ENCODE data around the gene DMD. TPM values are rescaled to one million over a fixed set of nuclear protein-coding genes. Genes with fewer than 3 reads are reported as not detected.
"Not testable (repeated sequence)": the region's sequence is repeated elsewhere in the genome, so short reads cannot be mapped to it uniquely, and the experiment has no call there.

DMD gene
- total RNA-seq, 1 donor from 2014 or later: 61.6 TPM

DNA sequence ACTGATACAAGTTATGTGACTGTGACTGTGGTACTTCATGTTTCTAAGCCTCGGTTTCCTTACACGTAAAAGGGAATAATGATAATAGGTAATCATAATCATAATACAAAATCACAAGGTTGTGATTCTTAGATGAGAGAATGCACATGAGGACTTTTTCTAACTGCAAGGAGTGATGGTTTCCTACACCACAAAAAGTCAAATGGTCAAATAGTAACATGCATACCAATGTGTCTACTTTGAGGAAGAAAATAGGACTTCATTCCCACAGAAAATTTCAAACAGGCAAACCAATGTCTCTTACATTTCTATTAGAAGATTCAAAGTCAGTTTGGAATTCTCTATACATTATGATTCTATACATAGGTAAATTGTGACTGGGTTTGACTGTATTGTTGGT lies 1770.8 kb downstream of the DMD start:
- no peak for DNase-seq (ENCODE audit: low spot score)

DNA sequence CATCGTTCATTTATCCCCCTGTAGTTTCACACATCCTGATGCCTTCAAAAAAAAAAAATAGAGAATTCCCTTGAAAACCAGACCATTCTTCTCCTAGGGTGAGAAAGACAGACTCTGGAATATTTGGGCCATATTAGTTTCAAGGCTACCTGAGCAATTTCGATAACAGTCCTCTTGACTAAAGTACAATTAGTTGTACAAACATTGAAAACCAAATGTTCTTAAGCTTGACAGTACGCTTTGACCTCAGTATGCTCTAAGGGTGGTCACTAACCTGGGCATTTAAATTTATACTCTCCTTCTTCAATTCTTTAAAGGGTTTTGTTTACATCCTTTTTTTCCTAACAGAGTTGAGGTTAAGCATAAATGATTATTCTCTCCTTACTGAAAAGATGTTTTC lies 1774.9 kb downstream of the DMD start:
- DNase-seq (ENCODE audit: low spot score): no peak

- no peak for DNase-seq (ENCODE audit: low spot score)
Measured at GRCh38 chrX:31435592-31435991, 1775.8 kb downstream of the DMD start.

DNA sequence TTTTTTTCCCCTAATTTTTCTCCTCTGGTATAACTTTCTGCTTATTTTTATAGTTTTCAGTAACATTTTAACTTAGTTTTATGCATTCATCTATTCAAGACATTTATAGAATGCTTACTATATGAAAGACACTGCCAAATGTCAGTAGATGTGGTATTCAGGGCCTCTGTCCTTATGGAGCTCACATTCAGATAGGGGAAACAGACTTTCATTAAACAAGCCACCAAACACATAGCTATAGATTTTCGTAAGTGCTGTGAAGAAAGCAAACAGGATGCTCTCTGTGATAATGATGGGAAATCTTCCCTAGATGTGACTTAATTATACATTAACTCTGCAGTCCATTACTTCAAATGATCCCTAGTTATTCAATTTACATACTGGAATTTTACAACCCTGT lies 1777.5 kb downstream of the DMD start:
- DNase-seq (ENCODE audit: low spot score): no peak

DNA sequence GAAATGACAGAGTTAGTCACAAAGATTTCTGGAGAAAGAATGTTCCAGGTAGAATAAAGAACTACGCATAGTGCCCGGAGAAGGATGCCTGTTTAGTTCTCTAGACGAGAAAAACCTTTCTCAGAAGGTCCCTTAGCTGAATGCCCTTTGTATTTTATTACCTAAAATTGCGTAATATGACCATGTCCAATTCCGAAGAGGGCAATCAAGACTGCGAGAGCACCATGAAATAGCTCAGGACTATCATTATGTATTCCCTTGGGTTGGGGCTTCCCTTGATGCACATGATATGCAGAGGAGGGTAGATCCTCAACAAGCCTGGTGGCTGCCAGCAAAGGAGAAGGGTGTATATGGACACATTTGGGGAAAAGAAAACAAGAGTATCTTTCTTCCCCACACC lies 1781.4 kb downstream of the DMD start:
- no peak for DNase-seq (ENCODE audit: low spot score)

DNA sequence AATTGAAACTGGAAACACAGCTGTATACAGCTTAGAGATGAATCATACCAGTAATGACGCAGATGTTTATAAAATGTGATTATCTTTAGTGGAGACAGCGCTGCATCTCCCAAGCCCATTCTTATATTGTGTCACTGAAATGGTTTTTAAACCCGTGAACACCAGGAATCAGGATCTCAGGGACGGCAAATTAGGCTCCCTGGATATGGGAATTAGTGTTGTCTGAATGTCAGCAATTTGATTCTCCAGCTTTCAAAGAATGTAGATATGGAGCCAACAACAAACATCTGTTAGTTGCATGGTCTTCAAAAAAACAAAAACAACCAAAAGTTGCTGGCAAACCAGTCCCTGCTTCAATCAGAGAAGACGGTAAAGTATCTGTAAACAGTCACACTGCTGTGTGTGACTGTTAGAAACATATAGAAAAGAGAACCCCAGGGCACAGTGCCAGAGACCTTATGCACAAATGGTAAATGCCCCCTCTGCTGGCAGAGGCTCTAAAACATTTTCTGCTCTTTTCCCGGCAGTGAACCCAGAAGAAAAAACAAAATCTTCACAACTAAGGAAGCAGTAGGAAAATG lies 1787.7 kb downstream of the DMD start:
- no peak for DNase-seq (ENCODE audit: low spot score)

DNA sequence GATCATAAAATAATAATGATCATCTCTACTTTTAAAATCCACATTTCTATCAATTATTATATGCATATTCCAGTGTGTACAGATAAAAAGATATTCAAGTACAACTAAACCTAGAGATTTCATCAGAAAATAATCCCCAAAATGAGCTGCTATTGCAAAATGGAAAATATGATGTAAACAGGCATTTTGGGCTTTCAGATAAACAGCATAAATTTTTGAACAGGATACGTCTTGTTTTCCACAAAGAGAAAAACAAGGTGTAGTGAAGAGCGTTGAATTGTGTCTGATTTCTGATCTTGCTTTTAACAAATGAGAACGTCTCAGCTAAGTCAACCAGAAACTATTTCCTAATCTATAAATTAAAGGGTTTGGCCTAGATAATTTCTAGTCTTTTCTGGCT lies 1789.9 kb downstream of the DMD start:
- DNase-seq (ENCODE audit: low spot score): no peak

DNA sequence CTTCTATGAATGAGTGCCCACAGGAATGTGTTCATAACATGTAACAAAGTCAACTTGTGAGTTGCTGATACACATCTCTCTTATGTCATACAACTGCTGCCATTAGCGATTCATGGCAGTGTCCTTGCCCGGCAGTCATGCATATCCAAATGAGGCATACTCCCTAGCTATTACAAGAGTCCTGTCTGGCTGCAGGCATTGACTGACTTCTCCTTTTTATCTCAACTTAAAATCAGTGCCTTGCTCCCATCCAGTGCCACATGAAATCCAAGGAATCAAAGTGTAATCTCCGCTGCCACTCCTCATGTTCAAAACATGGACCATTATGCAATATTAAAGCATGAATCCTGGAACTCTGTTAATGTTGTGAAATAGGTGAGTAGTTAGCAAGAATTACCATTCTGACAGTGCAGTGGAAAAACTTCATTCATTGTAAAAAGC lies 1790.6 kb downstream of the DMD start:
- no peak for DNase-seq (ENCODE audit: low spot score)

DNA sequence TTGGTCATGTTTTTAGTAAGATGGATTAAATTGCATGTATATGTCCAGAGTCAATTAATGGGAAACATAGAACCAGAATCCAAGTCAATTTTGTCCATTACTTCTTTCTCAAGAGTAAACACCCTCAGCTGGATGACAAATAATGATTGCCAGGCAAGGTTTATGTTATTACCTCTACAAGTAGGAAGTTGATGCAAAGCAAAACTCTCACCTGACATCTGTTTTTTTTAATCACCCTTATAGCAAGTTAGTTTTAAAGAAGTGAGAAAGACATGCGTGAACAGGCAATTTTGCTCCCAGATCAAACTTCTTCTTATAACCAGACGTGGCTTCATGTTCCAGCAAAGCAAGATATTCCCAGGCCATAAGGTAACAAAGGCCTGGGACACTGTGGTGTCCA lies 1791.0 kb downstream of the DMD start:
- DNase-seq (ENCODE audit: low spot score): no peak

- DNase-seq (ENCODE audit: low spot score): no peak
Measured at GRCh38 chrX:31397119-31397518, 1814.2 kb downstream of the DMD start.

- DNase-seq (ENCODE audit: low spot score): no peak
Measured at GRCh38 chrX:31392513-31392912, 1818.8 kb downstream of the DMD start.

- no peak for DNase-seq (ENCODE audit: low spot score)
Measured at GRCh38 chrX:31388946-31389345, 1822.4 kb downstream of the DMD start.

GRCh38 chrX:31384471-31384870 lies 1826.9 kb downstream of the DMD start:
- DNase-seq (ENCODE audit: low spot score): no peak

DNA sequence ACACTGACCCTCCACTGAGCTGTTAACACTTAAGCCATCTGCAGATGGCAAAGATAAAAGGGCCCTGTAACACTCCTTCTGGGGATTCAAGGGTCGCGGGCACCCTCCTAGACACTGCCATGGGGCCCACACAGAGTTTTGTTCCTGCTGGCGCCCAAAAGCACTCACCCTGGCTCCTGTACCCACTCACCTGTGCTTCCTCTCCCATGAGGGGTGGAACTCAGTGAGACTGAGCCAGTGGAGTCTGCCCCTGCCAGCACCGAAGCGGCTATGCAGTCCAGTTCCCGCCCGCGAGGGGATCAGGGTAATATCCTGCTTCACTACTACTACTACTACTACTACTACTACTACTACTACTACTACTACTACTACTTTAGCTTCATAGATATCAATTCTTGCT lies 1827.4 kb downstream of the DMD start:
- DNase-seq (ENCODE audit: low spot score): no peak

DNA sequence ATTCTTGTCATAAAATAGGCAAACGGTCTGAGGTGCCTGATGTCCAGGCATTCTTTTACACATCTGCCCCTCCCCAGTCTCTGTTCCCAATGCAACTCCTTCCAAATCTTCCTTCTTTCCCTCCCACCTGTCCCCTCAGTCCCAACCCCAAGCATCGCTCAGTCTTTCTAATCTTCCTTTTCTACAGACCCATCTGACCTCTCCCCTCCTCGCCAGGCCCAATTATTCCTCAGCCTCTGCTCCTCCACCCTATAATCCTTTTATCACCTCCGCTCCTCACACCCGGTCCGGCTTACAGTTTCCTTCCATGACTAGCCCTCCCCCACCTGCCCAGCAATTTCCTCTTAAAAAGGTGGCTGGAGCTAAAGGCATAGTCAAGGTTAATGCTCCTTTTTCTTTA lies 1832.4 kb downstream of the DMD start:
- not testable (repeated sequence) for DNase-seq (ENCODE audit: low spot score)

DNA sequence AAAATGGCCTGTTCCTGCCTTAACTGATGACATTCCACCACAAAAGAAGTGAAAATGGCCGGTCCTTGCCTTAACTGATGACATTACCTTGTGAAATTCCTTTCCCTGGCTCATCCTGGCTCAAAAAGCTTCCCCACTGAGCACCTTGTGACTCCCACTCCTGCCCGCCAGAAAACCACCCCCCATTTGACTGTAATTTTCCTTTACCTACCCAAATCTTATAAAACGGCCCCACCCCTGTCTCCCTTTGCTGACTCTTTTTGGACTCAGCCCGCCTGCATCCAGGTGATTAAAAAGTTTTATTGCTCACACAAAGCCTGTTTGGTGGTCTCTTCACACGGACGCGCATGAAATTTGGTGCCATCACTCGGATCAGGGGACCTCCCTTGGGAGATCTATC lies 1833.5 kb downstream of the DMD start:
- DNase-seq (ENCODE audit: low spot score): not testable (repeated sequence)

DNA sequence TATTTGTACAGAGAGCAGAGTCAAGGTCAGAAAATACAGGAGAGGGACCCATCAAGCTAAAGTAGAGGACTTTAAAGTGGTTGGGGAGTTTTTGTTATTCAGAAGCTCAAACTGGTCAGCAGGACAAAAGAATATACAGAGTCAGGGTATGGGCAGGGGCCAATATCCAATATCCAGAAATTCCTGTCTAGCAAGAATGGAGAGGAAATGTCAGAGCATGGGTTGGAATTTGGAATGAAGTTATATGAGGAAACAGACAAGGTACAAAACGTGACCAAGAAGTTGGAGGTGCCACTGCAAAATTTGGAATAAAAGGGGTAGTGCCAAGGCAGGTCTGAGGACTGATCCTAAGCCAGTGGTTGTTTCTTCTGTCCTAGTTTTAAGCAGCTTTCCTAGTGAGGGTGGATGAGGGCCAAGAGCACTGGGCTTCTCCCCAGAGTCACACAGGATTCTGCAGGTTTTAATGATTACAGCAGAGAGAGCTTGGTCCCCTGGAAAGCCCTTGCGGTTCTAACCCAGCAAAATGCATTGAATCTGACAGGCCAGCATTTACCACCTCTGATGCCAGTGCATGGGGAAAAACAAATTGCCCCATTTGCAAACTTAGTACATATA lies 1834.8 kb downstream of the DMD start:
- DNase-seq (ENCODE audit: low spot score): no peak

- no peak for DNase-seq (ENCODE audit: low spot score)
Measured at GRCh38 chrX:31374786-31375185, 1836.6 kb downstream of the DMD start.

DNA sequence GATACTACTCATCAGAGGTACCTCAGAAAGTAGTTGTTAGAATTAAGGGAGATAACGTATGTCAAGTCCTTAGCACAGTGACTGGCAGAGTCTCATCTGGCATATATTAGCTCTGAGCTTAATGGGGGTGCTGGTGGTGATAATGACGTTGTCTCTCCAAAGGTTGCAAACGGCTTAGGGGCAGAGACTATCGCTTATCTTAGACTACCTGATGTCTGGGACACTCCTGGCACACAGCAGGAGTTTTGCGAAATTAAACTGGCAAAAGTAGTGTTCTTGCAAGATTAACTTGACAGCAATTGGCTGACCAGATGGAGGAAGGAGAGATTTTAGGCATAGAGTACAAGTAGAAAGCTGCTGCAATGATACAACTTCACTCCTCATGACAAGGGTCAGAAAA lies 1839.4 kb downstream of the DMD start:
- no peak for DNase-seq (ENCODE audit: low spot score)

DNA sequence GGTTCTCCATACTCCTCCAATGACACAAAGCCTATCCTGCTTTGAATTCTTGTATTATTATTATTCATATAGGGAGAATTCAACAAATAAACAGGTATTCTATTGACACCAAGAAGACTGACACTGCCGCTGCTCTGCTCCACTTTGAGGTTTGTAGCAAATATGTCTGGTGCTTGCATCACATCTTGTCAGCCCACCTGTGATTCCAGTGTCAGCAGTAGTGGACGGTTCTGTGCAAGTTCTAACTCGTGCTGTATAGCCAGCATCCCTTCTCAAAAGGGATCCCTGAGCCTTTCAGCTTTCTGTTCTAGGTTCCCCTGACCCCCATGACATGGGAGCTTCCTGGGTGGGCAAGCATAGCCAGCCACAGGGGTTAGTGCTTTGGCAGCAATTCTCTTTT lies 1843.5 kb downstream of the DMD start:
- DNase-seq (ENCODE audit: low spot score): no peak

- no peak for DNase-seq (ENCODE audit: low spot score)
Measured at GRCh38 chrX:31366041-31366440, 1845.3 kb downstream of the DMD start.

DNA sequence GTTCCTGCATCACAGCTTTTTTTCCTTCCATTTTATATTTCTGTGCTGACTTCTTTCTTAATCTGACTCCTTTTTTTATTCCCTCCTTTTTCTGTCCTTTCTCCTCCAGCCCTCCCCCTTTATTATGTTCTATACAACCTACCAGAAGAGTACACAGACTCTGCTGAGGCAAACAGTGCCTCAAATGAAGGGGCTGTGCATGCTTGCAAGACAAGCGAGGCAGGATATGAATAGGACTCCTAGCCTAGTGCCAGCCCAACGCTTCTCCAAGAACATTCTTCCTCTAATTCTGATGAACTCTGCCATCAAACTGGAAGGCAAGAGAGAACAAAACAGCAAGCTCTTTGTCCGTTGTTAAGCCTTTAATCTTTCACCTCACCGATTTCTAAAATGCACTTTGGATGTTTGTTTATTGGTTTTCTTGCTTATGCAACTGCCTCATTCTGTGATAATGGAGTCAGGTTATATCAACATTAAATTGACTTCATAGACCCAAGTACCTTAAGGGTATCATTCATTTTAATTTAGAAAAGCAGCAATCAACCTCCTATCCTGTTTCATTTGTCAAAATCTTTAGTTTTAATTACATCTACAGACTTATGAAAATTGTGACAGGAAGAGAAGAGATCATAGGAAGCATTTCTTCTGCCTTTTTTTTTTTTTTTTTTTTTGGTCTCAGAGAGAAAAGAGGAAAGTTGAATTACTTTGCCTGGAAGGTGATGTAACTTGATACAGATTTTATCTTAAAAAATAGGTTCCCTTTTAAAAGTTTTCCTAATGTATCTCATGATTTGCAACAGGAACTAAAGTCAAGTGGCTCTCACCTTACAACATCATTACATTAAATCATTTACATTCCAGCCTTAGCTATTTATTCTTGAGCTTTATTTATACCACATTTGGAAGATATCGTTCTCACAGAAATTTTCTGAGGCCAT lies 1854.8 kb downstream of the DMD start:
- no peak for DNase-seq (ENCODE audit: low spot score)

All from ureter (tissue), 1 donor.